Inferior parietal cortex (tissue), 1 donor: Measurements from ENCODE around the gene FANCE.

Experiments used
- DNase-seq: peaks from one replicate; pipeline ENCODE4 v3.0.0-alpha.2; 2016; ENCODE audit errors: extremely low spot score

The FANCE gene

GRCh38 chr6:35484921-35485392 lies 32.8 kb downstream of the FANCE start:
- DNase-seq, result no peak

DNA sequence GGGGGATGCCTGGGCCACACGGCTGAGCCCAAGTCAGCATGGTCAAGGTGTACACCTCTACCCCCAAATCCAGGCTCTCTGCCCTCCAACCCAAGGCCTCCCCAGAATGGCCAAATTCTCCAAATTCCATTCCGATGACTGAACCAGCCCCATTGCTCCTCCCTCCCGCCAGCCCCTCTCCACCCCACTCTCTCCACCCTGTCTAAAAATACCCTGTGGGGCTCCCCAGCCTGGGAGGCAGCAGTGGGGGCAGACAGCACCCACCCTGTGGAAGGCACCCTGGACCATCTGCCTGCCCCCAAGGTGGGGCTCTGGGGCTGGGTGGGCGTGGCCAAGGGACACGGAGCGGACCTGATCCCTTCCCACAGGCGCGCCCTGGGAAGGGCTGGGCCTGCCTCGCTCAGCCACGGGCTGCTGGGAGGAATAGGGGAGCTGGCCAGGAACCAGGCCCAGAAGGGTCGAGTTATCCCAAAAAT lies 33.3 kb downstream of the FANCE start:
- no peak for DNase-seq

DNA sequence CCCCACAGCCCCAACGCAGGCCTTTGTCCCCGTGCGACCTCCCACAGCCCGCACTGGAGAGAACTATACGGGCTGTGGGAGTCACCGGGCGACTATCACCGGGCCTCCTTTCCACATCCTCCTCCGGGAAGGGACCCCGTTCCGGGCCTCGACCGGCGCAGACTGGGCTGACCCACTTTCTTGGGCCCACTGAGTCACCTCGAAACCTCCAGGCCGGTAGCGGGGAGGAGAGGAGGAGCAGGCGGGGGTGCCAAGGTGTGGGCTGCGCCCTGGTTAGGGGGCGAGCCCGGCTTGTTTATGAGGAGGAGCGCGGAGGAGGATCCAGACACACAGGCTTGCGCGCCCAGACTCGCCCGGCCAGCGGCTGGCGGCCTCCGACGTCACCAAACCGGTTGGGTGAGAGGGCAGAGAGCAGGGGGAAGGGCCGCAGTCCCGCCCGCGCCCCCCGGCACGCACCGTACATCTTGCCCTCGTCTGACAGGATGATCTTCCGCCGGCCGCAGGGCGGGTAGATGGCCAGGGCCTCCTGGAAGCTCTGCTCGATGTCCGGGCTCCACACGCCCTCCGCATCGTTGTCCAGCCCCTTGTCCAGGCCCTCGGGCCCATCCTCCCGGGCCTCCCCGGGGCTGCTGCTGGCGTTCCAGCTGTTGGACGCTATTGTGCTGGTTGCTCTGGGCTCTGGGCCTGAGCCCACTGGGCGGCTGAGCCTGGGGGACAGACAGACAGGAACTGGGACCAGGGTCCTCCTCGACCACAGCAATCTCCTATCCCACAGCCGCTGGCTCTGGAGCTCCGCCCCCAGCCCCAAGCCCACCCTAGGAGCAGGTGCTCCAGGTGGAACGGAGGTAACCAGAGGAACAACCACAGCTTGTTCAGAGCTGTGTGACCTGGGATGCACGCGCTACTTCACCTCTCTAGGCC lies 34.1 kb downstream of the FANCE start:
- DNase-seq, result no peak

DNA sequence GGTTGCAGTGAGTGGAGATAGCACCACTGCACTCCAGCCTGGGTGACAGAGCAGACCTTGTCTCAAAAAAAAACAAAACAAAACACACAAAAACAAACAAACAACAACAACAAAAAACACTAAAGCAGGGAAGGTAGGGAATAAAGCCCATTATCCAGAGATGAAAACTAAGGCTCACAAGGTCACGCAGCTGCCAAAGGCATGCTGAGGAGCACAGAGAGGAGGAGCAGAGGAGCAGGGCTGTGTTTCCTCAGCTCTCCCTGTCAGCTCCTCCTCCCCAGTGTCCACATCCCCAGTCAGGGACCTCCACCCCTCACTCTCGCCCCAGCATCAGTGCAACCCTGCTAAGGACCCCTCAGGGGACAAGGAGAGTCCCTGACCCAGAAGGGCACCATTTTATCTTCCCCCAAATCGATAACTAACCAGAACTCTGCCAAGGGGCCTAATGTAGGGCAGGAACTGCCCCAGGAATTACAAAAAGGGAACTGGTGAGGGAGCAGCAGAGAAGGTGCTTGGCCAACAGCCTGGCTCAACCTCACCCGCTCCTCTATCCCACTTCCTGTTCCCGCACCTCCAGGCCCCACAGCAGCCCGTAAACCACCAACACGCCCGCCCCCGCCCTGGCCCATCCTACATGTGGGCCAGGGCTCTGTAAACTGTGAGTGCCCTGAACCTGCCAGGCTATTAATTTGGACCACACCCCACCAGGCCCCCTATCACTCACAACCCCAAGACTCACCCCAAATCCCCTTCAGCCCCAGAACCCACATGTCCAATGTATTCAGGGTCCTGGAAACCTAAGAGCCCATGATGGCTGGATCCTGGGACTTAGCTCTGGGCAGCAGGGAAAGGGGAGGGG lies 35.7 kb downstream of the FANCE start:
- no peak for DNase-seq

DNA sequence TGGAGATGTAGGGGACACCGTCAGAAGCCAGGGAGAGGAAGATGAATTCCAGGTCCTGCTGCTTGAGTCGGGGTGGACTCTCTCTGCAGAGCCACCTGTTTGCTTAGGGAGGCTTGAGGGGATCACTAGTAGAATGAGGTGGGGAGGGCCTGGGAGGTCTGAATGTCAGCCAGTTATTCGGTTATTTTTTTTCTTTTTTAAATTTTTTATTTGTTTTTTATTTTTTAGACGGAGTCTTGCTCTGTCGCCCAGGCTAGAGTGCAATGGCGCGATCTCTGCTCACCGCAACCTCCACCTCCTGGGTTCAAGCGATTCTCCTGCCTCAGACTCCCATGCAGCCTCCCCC lies 36.4 kb downstream of the FANCE start:
- no peak for DNase-seq

- no peak for DNase-seq
Measured at GRCh38 chr6:35489066-35489465, 36.9 kb downstream of the FANCE start.

DNA sequence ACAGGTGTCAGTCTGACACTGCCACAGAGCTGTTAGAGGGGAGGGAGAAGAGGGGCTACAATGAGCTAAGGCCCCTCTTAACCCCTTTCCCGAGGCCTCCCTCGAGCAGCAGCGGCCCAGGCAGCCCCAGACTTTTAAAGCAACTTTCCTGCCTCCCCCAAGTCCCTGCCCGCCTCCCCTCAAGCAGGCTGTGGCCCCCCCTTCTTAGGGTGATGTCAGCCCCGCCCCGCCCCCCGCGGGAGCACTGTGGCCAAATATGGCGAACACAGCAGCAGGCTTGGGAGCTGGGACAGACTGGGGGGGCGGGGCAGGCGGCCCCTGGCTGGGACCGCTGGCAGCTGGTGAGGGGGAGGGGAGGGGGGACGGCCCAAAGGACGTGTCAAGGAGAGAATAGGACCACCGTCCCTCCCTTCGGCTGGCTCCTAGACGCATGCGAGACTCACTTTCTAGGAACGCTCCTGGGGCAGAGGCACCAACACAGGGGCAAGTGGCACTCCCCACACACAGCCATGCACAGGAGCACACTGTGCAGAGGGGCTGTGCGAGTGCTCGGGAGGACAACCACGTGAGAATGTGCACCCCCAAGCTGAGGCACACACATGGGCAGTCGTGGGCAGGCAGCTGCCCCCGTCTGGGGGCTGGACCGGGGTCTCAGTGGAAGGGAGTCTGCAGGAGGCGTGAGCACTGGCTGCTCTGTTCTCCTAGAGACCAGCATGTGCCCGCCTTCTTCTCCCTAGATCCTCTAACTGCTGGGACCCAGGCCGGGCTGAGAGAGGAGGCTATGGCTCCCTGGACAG lies 38.1 kb downstream of the FANCE start:
- no peak for DNase-seq

DNA sequence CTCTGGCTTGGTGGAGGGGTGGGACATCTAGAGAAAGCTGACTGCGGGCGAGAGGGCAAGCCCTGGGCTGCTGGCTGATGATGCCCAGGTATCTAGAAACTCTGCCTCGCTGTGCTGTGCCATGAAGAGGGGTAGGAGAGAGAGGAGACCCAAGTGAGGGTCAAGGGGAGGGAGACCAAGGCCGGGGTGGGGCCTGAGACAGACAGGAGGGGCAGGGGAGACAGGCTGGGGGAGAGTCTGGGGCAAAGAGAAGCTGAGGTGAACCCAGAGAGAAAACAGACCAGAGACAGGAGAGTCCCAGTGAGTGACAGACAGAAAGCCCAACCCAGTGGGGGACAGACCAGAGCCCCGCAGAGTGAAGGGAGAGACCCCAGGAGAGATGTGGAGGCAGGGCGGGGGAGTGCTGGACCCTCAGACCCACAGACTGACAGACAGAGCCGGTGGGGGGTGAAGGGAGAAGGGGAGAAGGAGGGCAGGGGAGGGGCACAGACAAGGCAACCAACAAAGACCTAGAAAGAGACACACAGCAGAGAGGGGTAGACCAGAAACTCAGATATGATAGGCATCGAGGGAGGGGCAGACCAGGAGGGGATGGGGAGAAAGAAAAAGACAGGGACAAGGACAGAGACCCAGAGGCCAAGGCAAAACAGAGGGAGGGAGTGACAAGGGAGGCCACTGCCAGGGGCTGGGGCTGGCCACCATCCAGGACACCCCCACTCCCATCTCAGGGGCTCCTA lies 38.9 kb downstream of the FANCE start:
- no peak for DNase-seq

DNA sequence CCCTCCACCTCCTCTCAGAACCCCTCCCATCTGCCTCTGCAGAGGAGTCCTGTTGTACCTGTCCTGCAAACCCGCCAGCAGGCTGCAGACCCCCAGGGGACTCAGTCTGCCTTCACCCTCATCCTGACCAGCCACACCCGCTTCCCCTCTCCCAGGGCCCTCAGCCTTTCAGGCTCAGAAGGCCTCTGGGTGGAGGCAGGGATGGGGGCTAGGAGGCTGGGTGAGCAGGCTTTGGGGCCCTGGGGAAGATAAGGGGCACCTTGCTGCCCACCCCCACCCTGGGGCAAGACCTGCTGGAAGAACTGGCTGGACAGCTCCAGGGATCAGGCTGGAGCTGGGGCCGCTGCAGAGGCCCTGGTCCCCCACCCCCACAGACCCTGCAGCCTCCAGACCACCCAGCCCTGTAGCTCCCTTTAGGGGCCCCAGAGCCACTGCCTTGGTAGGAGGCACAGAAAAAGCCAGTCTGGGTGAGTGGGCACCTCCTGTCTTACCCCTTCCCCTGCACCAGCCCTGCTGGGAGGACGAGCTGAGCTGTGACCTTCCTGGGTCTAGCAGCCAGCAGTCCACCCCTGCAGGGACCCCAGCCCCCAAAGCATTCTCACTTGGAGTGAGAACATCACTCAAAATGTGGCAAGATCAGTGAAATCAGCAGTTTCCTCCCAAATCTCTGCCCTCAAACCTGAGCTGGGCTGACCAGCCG lies 39.6 kb downstream of the FANCE start:
- DNase-seq, result no peak

- no peak for DNase-seq
Measured at GRCh38 chr6:35492258-35492973, 40.3 kb downstream of the FANCE start.

- no peak for DNase-seq
Measured at GRCh38 chr6:35492974-35493284, 40.8 kb downstream of the FANCE start.

- DNase-seq, result no peak
Measured at GRCh38 chr6:35493307-35493983, 41.3 kb downstream of the FANCE start.

DNA sequence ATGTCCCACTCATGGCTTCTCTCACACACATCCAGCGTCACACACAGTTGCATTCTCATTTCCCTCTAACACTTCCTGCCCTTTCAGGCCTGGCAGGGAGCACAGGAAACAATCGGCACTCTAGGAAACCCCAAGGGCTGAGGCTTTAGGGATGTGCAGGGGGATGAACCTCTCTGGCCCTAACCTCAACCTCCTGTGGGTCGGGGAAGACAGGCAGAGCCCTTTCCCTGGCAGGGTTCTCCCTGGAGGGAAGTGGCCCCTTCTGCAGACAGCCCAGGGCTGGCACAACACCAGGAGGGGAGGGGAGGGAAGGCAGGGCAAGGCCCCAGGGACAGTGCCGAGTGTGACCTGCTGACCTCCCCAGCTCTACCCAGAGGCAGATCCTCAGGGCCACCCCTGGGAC lies 42.0 kb downstream of the FANCE start:
- DNase-seq, result no peak

GRCh38 chr6:35495258-35496035 lies 43.3 kb downstream of the FANCE start:
- no peak for DNase-seq

DNA sequence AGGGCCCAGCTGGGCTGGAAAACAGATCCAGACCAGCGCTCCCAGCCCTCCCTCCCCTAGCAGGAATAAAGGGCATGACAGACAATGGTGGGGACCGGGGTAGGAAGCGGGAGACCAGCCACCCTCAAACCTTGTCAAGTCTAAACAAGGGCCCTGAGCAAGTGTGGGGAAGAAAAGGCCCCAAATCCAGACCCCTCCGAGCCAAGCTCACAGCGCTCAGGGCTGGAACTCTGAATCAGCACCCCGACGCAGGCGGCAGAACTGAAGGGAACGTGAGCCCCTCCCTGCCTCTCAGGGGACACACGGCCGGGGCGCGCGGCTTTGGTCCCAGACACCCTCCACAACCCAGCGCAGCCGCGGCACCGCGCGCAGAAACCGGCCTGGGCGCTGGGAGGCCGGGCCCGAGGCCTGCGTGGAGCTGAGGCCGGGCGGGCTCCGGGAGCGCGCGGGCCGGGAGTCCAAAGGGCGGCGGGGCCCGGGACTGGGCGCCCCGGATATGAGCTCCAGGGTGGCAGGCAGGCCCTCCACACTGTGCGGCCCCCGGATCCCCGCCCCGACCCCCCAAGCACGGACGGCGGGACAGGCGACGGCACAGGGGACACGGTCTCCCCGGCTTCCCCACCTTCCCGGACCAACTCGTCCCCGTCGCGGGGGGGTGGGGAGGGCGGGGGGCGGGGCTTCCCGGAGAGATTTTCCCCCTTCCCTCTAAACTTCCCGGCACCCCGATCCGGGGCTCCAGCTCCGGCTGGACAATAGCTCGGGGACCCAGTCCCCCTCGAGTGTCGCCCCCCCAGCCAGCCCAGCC lies 44.1 kb downstream of the FANCE start:
- DNase-seq, result no peak

DNA sequence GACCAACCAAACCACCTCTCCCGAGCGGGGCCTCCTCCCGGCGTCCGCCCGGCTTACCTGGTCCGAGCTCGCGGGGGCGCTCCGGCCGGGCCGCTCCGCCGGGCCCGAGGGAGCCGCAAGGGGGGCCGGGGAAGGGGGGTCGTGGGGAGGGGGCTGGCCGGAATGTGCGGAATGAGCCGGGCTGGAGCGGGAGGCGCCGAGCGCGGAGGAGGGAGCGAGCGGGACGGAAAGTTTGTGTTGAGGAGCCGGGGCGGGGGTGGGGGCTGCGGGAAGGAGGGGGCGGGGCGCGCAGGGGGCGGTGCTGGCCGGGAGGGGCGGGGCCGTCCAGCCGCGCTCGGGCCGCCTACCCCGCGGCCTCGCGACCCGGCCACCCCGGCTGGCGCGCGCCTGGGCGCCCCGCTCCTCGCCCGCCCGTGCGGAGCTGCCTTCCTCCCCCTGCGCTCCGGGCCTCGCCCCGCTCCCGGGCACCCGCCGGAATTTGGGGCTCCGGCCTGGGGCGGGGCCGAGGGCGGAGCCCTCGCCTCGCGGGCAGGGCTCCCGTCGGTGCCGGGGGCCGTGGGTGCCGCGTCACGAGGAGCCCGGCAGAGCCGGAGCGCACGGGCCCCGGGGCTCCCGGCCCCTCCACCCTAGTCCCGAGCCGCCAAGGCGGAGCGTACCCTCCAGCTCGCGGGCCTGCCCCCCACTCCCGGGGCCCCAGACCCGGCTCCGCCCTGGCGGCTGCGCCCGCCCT lies 44.9 kb downstream of the FANCE start, which contains the start of gene TEAD3:
Gene TEAD3 (minus strand): TSS at position 239 of the 730 bp plus-strand sequence.
- DNase-seq, result no peak
